GM12878 (cell line): ENCODE measurements around the gene CRB2. TPM values are rescaled to one million over a fixed set of nuclear protein-coding genes. Genes with fewer than 3 reads are reported as not detected.

Source experiments
- ATAC-seq: fragments of 200-7000 bp; cut with Tn5 transposase; 3 replicates; pipeline ENCODE4 v1.9.1; 2020; ENCODE audit warnings: mild to moderate bottlenecking, moderate library complexity
- BruUV-seq: library from RNA; stranded (reverse); fragments of 400-500 nt; replicated peaks from 2 replicates; lab custom pipeline; 2021; lab: Mats Ljungman, UMichigan
- CTCF ChIA-PET: fragments of 300-600 bp; sonication (Branson Sonifier 250); formaldehyde crosslinking; extraction: SDS; loops from one replicate; lab custom pipeline; 2021; ENCODE audit warnings: inconsistent platforms; lab: Yijun Ruan, JAX
- POLR2A ChIA-PET: fragments of 350-600 bp; formaldehyde crosslinking; extraction: SDS; loops from one replicate; lab custom pipeline; 2021; ENCODE audit warnings: inconsistent platforms; lab: Charles Lee
- RAD21 ChIA-PET: fragments of 300-600 bp; sonication (Branson Sonifier 250); formaldehyde crosslinking; loops from one replicate; lab custom pipeline; 2023; ENCODE audit warnings: antibody characterized with exemption; ENCODE audit not compliant: unreplicated experiment; lab: Charles Lee
- SMC1A ChIA-PET: fragments of 300-600 bp; sonication (Branson Sonifier 250); formaldehyde crosslinking; loops from one replicate; lab custom pipeline; 2023; ENCODE audit not compliant: unreplicated experiment, uncharacterized antibody; lab: Charles Lee
- DNase-seq: peaks from one replicate; pipeline ENCODE4 v3.0.0-alpha.2; 2011; ENCODE audit warnings: low read depth, low spot score
- FAIRE-seq: peaks from 3 replicates; lab custom pipeline; 2011; peaks lifted over from hg19 to GRCh38; lab: Jason Lieb, UNC
- H2AFZ ChIP-seq: 2 replicates; pipeline ENCODE4 v1.6.0; 2011; ENCODE audit warnings: low read depth, low read length, control low read depth; ENCODE audit not compliant: control insufficient read depth
- H3K27ac ChIP-seq: 2 replicates; pipeline ENCODE4 v1.5.1; 2011; ENCODE audit warnings: control low read depth; ENCODE audit not compliant: control insufficient read depth, insufficient read depth
- H3K27me3 ChIP-seq, 2 experiments: replicated peaks in 1 of 2; 2 replicates each; pipeline versions ENCODE4 v1.6.0 to v1.6.1; 2011; ENCODE audit warnings: low read length in 1 of 2; ENCODE audit not compliant: control insufficient read depth in 2 of 2, insufficient read depth in 2 of 2
- H3K36me3 ChIP-seq, 2 experiments: 2 replicates each; pipeline ENCODE4 v1.5.1; 2011; ENCODE audit warnings: low read length in 1 of 2; ENCODE audit not compliant: control insufficient read depth in 2 of 2, insufficient read depth in 2 of 2
- H3K4me1 ChIP-seq: 2 replicates; pipeline ENCODE4 v1.6.1; 2011; ENCODE audit warnings: mild to moderate bottlenecking, low read length, moderate library complexity, mixed read lengths; ENCODE audit not compliant: control insufficient read depth, insufficient read depth
- H3K4me2 ChIP-seq: 2 replicates; pipeline ENCODE4 v1.6.0; 2011; ENCODE audit warnings: control low read depth; ENCODE audit not compliant: control insufficient read depth, insufficient read depth
- H3K4me3 ChIP-seq: fragments of 200-600 bp; sonication (generic); 2 replicates; pipeline ENCODE4 v1.5.1; 2016
- H3K79me2 ChIP-seq: 2 replicates; pipeline ENCODE4 v1.6.0; 2011; ENCODE audit warnings: low read length; ENCODE audit not compliant: control insufficient read depth, insufficient read depth
- H3K9ac ChIP-seq: 2 replicates; pipeline ENCODE4 v1.8.0; 2011; ENCODE audit warnings: low read length, control low read depth, mixed read lengths; ENCODE audit not compliant: control insufficient read depth, insufficient read depth
- H3K9me3 ChIP-seq: replicated peaks from 3 replicates; pipeline ENCODE4 v1.5.1; 2011; ENCODE audit warnings: mild to moderate bottlenecking, low read length; ENCODE audit not compliant: control insufficient read depth, insufficient read depth
- H4K20me1 ChIP-seq: 2 replicates; pipeline ENCODE4 v1.6.0; 2011; ENCODE audit not compliant: control insufficient read depth, insufficient read depth
- BRCA1 ChIP-seq: IDR thresholded peaks from 2 replicates; pipeline ENCODE4 v1.6.1; 2011; ENCODE audit warnings: low read depth, low read length, improper control_type of control experiment
- CBX3 ChIP-seq: fragments of 200-600 bp; sonication (generic); IDR thresholded peaks from 2 replicates; pipeline ENCODE4 v1.6.1; 2016; ENCODE audit warnings: low read depth, borderline replicate concordance
- CBX5 ChIP-seq: sonication (generic); IDR thresholded peaks from 2 replicates; pipeline ENCODE4 v1.6.1; 2016; ENCODE audit warnings: low read depth, moderate library complexity, mild to moderate bottlenecking, inconsistent platforms
- EED ChIP-seq: sonication (generic); IDR thresholded peaks from 2 replicates; pipeline ENCODE4 v1.6.1; 2016; ENCODE audit warnings: antibody characterized with exemption, low read depth
- EP300 ChIP-seq, 2 experiments: fragments of 150-350 bp in 1 of 2; IDR thresholded peaks; 2 replicates each; pipeline ENCODE4 v1.6.1; 2011 to 2012; ENCODE audit warnings: low read depth in 2 of 2, low read length in 2 of 2, borderline replicate concordance in 1 of 2, improper control_type of control experiment in 1 of 2, inconsistent platforms in 1 of 2; ENCODE audit not compliant: control insufficient read depth in 1 of 2
- FOXM1 ChIP-seq: IDR thresholded peaks from 2 replicates; pipeline ENCODE4 v1.6.1; 2012; ENCODE audit warnings: low read depth, mild to moderate bottlenecking, inconsistent platforms, low read length, moderate library complexity
- HDAC2 ChIP-seq: fragments of 200-600 bp; sonication (generic); IDR thresholded peaks from 2 replicates; pipeline ENCODE4 v1.6.1; 2017
- JUND ChIP-seq: IDR thresholded peaks from 2 replicates; pipeline ENCODE4 v1.6.1; 2012; ENCODE audit warnings: low read depth, mild to moderate bottlenecking, low read length, improper control_type of control experiment, moderate library complexity
- MEF2B ChIP-seq: fragments of 450-650 bp; IDR thresholded peaks from 2 replicates; pipeline ENCODE4 v1.6.1; 2018; ENCODE audit warnings: mild to moderate bottlenecking, moderate library complexity; ENCODE audit not compliant: partially characterized antibody, poor library complexity, severe bottlenecking
- NFXL1 ChIP-seq: fragments of 450-650 bp; IDR thresholded peaks from 2 replicates; pipeline ENCODE4 v1.6.1; 2017; ENCODE audit warnings: antibody characterized with exemption, mild to moderate bottlenecking, borderline replicate concordance
- NFYA ChIP-seq: IDR thresholded peaks from 2 replicates; pipeline ENCODE4 v1.6.1; 2011; ENCODE audit warnings: low read depth, mild to moderate bottlenecking, low read length, improper control_type of control experiment, borderline replicate concordance
- NR2C2 ChIP-seq: IDR thresholded peaks from 2 replicates; pipeline ENCODE4 v1.6.1; 2011; ENCODE audit warnings: borderline replicate concordance, low read depth; ENCODE audit not compliant: control insufficient read depth, insufficient read length
- SMAD5 ChIP-seq: IDR thresholded peaks from 2 replicates; pipeline ENCODE4 v1.6.1; 2016; ENCODE audit warnings: antibody characterized with exemption, low read depth
- STAT1 ChIP-seq: fragments of 450-650 bp; conservative IDR thresholded peaks from 2 replicates; pipeline ENCODE4 v1.6.1; 2014; ENCODE audit warnings: antibody characterized with exemption, mild to moderate bottlenecking
- STAT3 ChIP-seq: IDR thresholded peaks from 2 replicates; pipeline ENCODE4 v1.6.1; 2011; ENCODE audit warnings: low read depth, low read length, improper control_type of control experiment
- ZZZ3 ChIP-seq: IDR thresholded peaks from 2 replicates; pipeline ENCODE4 v1.6.1; 2011; ENCODE audit warnings: low read depth; ENCODE audit not compliant: control insufficient read depth, insufficient read length
- WGBS: methylation state at CpG from one replicate; pipeline ENCODE4 v1.1.6; 2016; ENCODE audit warnings: low lambda C conversion rate; ENCODE audit not compliant: insufficient replicate concordance, insufficient coverage; ENCODE audit errors: missing lambda C conversion rate; 5-methylcytosine and 5-hydroxymethylcytosine counted together
- in situ Hi-C: fragments of 300-500 bp; cut with MboI; formaldehyde crosslinking; loops from 9 replicates; pipeline ENCODE4 v1.14.3; 2018; ENCODE audit warnings: mixed read lengths
- intact Hi-C: fragments of 100-400 bp; cut with micrococcal nuclease; formaldehyde crosslinking; loops from one replicate; pipeline ENCODE4 v1.14.2; 2022; ENCODE audit not compliant: unreplicated experiment
- polyA plus RNA-seq, 11 experiments: library from polyadenylated mRNA; depleted of rRNA in 4 of 11; unstranded in 6 of 11; stranded (reverse) in 5 of 11; fragments of >200 nt; fragmentation: Nextera tagmentation in 4 of 11; fragmentation: Illumina TruSeq in 1 of 11; extraction: Ambion mirVana in 4 of 11; extraction: Trizol in 1 of 11; gene quantifications; 1 replicate in 1 of 11; 2 replicates in 10 of 11; pipeline versions ENCODE4 v1.2.1 to v1.2.3, GENCODE V29; 2011 to 2016; ENCODE audit warnings: inconsistent platforms in 2 of 11, missing spikeins in 2 of 11, low read depth in 1 of 11
- total RNA-seq, 4 experiments: library from RNA; depleted of rRNA in 3 of 4; stranded (reverse); fragments of >200 nt in 3 of 4; fragmentation: Illumina TruSeq in 1 of 4; extraction: Trizol in 1 of 4; gene quantifications; 2 replicates each; pipeline versions ENCODE4 v1.2.1 to v1.2.3, GENCODE V29; 2013 to 2021
- TF ChIP-seq, protein P1 (sequence below): fragments of 450-650 bp; IDR thresholded peaks from 2 replicates; pipeline ENCODE4 v1.6.1; 2017; ENCODE audit warnings: borderline replicate concordance
- TF ChIP-seq, protein P2 (sequence below): IDR thresholded peaks from 2 replicates; pipeline ENCODE4 v1.6.1; 2012; ENCODE audit warnings: low read depth, low read length, improper control_type of control experiment
- TF ChIP-seq, protein P3 (sequence below): IDR thresholded peaks from 2 replicates; pipeline ENCODE4 v1.6.1; 2012; ENCODE audit warnings: low read depth, low read length, improper control_type of control experiment

CRB2 gene
- total and polyA plus RNA-seq, 10 of the 15 experiments (the other 5 are each of a cell fraction or from before 2014, with no cell fraction given) = 0.01 to 0.80 (median 0.23) TPM; not detected in 3

DNA sequence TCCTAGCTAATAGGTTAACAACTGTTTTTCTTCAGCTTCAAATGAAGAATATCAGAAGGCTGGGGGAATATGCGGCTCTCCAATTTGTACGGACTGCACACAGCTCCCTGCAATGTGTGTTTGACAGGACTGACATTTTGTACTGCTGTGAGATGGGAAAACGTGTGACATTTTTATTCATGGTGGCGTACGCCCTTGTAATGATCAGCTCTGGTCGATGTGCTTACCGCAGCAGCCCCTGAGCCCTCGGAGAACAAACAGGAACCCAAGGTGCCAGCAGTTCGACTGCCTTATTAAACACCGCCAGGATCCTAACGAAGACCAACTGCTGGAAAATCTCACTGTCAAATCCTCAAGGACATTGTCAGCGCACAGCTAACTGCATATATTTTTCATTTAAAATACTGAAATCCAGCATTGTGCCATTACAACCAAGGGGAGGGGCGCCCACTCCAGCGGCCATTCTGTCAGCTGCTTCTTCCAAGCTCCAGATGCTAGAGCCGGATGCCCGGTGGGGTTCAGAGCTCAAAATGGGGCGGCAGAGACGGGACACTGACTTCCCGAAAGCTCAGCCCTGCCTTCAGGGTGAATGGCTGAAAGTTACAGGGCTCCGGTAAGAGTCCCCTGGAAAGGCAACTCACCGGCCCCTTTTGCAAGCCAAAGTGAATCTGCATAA is 66.8 kb downstream of the CRB2 start:
- H3K4me1 ChIP-seq = peaks cover 11% of the 10 kb centered on the region
- no peak overlapping the region for H3K9ac ChIP-seq
- DNase-seq = no peak
- CTCF ChIA-PET = no interaction called here
- H3K4me2 ChIP-seq = no peak overlapping the region
- TF ChIP-seq MEF2B (no peak), NFYA (no peak), FOXM1 (no peak), STAT3 (no peak), STAT1 (no peak), NFXL1 (no peak), BRCA1 (no peak), CBX3 (no peak), SMAD5 (no peak), HDAC2 (no peak), EP300 (IDR thresholded peaks at IDR 0.05; ENCODE audit: borderline replicate concordance in 1 of 2, control insufficient read depth in 1 of 2, low read depth in 2 of 2, low read length in 2 of 2) (no peak), ZZZ3 (no peak), JUND (no peak), EED (no peak), CBX5 (no peak), NR2C2 (no peak)
- TF ChIP-seq, protein P1, sequence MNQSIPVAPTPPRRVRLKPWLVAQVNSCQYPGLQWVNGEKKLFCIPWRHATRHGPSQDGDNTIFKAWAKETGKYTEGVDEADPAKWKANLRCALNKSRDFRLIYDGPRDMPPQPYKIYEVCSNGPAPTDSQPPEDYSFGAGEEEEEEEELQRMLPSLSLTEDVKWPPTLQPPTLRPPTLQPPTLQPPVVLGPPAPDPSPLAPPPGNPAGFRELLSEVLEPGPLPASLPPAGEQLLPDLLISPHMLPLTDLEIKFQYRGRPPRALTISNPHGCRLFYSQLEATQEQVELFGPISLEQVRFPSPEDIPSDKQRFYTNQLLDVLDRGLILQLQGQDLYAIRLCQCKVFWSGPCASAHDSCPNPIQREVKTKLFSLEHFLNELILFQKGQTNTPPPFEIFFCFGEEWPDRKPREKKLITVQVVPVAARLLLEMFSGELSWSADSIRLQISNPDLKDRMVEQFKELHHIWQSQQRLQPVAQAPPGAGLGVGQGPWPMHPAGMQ = no peak
- TF ChIP-seq, protein P2, sequence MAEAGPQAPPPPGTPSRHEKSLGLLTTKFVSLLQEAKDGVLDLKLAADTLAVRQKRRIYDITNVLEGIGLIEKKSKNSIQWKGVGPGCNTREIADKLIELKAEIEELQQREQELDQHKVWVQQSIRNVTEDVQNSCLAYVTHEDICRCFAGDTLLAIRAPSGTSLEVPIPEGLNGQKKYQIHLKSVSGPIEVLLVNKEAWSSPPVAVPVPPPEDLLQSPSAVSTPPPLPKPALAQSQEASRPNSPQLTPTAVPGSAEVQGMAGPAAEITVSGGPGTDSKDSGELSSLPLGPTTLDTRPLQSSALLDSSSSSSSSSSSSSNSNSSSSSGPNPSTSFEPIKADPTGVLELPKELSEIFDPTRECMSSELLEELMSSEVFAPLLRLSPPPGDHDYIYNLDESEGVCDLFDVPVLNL = no peak
- TF ChIP-seq, protein P3, sequence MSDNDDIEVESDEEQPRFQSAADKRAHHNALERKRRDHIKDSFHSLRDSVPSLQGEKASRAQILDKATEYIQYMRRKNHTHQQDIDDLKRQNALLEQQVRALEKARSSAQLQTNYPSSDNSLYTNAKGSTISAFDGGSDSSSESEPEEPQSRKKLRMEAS = no peak
- TF ChIP-seq, all 136 proteins: peak for 0
- POLR2A ChIA-PET = no interaction called here
- H3K9me3 ChIP-seq = no peaks in the 10 kb centered on the region
- intact Hi-C loops (no loop called here), in situ Hi-C loops (no loop called here)
- BruUV-seq = no TSS peak
- H3K4me3 ChIP-seq = no peak overlapping the region
- ATAC-seq (no peak), FAIRE-seq (no peak)
- H4K20me1 ChIP-seq = no peaks in the 10 kb centered on the region
- SMC1A ChIA-PET = no interaction called here
- H3K27me3 ChIP-seq = no peaks in the 10 kb centered on the region
- peaks cover 4 to 7% of the 10 kb centered on the region in 2 experiments; a peak in 2 of 4 replicates for H3K36me3 ChIP-seq
- RAD21 ChIA-PET = interaction anchor here (0.6 kb wide), 1 partner anchor 69 kb away, joined by 3 read pairs; no protein-coding TSS in a partner anchor
- H2AFZ ChIP-seq = no peak overlapping the region
- no peak overlapping the region for H3K27ac ChIP-seq
- whole genome bisulfite sequencing = 95% methylated on average over 20 of the region's 21 CpGs
- no peaks in the 10 kb centered on the region for H3K79me2 ChIP-seq
